ENCODE results near the gene ZNF25. TPM values are rescaled to one million over a fixed set of nuclear protein-coding genes. Genes with fewer than 3 reads are reported as not detected.
"Not testable (repeated sequence)": the region's sequence is repeated elsewhere in the genome, so short reads cannot be mapped to it uniquely, and the experiment has no call there.

ZNF25 gene
- total RNA-seq, 3 donors from 2014 or later (not counting 1 experiment from before 2014, with no cell fraction given) = 7.8 to 11.1 (median 8.8) TPM

DNA sequence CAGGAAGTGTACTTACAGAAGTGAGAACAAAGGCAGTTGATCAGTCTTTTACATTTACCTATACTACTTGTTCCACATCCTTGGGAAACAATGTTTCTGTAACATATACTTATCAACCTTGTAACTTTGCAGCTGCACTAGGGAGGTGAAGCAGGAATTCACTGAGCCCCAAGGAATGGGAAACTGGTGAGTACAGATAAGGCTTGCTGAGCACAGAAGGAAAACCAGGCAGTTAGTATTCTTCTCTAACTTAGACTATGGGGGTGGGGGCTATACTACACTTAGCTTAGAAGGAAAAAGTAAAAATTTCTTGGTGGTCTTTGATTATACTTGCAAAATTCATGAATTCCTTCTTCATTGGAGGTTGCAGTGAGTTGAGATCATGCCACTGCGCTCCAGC, 27.1 kb upstream of the ZNF25 start:
- intact Hi-C loops (cut with micrococcal nuclease) = no loop called here
- H3K9me3 ChIP-seq (ENCODE audit: control insufficient read depth, insufficient read depth, low read length) = no peaks in the 10 kb centered on the region
- no peaks in the 10 kb centered on the region for H3K9me3 Mint-ChIP-seq
- no peaks in the 10 kb centered on the region for H3K27me3 Mint-ChIP-seq (ENCODE audit: low read depth in 2 of 2)
- H3K36me3 Mint-ChIP-seq = no peaks in the 10 kb centered on the region
- H3K27ac Mint-ChIP-seq = no peak overlapping the region
- no peak overlapping the region for H3K4me3 Mint-ChIP-seq
- H3K36me3 ChIP-seq (ENCODE audit: control insufficient read depth, insufficient read depth, low read length) = no peaks in the 10 kb centered on the region
- no CpG with 5 or more reads among the region's 1 CpG for WGBS (ENCODE audit: insufficient coverage)
- TF ChIP-seq, protein P1, sequence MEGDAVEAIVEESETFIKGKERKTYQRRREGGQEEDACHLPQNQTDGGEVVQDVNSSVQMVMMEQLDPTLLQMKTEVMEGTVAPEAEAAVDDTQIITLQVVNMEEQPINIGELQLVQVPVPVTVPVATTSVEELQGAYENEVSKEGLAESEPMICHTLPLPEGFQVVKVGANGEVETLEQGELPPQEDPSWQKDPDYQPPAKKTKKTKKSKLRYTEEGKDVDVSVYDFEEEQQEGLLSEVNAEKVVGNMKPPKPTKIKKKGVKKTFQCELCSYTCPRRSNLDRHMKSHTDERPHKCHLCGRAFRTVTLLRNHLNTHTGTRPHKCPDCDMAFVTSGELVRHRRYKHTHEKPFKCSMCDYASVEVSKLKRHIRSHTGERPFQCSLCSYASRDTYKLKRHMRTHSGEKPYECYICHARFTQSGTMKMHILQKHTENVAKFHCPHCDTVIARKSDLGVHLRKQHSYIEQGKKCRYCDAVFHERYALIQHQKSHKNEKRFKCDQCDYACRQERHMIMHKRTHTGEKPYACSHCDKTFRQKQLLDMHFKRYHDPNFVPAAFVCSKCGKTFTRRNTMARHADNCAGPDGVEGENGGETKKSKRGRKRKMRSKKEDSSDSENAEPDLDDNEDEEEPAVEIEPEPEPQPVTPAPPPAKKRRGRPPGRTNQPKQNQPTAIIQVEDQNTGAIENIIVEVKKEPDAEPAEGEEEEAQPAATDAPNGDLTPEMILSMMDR (IDR thresholded peaks at IDR 0.05) = no peak
- no peaks in the 10 kb centered on the region for H3K27me3 ChIP-seq (ENCODE audit: control insufficient read depth, insufficient read depth, low read length)
- H3K27ac ChIP-seq (ENCODE audit: low read length) = no peak overlapping the region
- H3K4me3 ChIP-seq (ENCODE audit: low read length) = no peak overlapping the region
- H3K4me1 Mint-ChIP-seq = no peaks in the 10 kb centered on the region
- DNase-seq (no peak), ATAC-seq (no peak)
- H3K4me1 ChIP-seq (ENCODE audit: control insufficient read depth, insufficient read depth, low read length) = no peaks in the 10 kb centered on the region

DNA sequence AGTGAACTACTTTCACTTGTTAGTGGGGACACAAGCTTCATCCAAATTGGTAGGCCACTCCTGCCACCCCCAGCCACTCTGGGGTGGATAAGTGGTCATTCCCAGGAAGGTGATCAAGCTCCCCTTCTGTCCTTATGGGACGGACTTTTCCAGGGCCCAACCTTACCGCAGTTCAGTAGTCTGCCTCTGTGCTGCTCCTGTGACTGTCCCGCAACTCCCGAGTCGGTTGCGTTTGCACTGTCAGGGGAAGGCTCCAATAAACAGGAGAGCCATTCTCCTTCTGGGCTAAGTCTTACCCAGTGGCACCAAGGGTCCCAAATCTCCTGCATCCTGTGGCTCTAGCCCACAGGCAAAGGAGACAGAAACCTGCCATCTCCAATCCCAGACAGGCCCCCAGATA, 26.6 kb upstream of the ZNF25 start:
- DNase-seq (no peak), ATAC-seq (no peak)
- Histone ChIP-seq H3K9me3 (ENCODE audit: control insufficient read depth, insufficient read depth, low read length) (no peaks in the 10 kb centered on the region), H3K27ac (ENCODE audit: low read length) (no peak overlapping the region), H3K27me3 (ENCODE audit: control insufficient read depth, insufficient read depth, low read length) (no peaks in the 10 kb centered on the region), H3K4me3 (ENCODE audit: low read length) (no peak overlapping the region), H3K36me3 (ENCODE audit: control insufficient read depth, insufficient read depth, low read length) (no peaks in the 10 kb centered on the region), H3K4me1 (ENCODE audit: control insufficient read depth, insufficient read depth, low read length) (no peaks in the 10 kb centered on the region)
- H3K27ac Mint-ChIP-seq = no peak overlapping the region
- H3K4me3 Mint-ChIP-seq = no peak overlapping the region
- H3K9me3 Mint-ChIP-seq = no peaks in the 10 kb centered on the region
- no peaks in the 10 kb centered on the region for H3K4me1 Mint-ChIP-seq
- no peaks in the 10 kb centered on the region for H3K36me3 Mint-ChIP-seq
- TF ChIP-seq, protein P1 (IDR thresholded peaks at IDR 0.05) = no peak
- peaks cover 0 to under 1% of the 10 kb centered on the region in 2 donors for H3K27me3 Mint-ChIP-seq (ENCODE audit: low read depth in 2 of 2)
- WGBS (ENCODE audit: insufficient coverage) = 96% methylated on average over 6 of the region's 6 CpGs
- intact Hi-C loops (cut with micrococcal nuclease) = no loop called here

DNA sequence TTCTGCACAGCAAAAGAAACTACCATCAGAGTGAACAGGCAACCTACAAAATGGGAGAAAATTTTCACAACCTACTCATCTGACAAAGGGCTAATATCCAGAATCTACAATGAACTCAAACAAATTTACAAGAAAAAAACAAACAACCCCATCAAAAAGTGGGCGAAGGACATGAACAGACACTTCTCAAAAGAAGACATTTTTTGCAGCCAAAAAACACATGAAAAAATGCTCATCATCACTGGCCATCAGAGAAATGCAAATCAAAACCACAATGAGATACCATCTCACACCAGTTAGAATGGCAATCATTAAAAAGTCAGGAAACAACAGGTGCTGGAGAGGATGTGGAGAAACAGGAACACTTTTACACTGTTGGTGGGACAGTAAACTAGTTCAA, 24.0 kb upstream of the ZNF25 start:
- H3K27ac Mint-ChIP-seq; H3K9me3 ChIP-seq (ENCODE audit: control insufficient read depth, insufficient read depth, low read length); ATAC-seq; intact Hi-C loops (cut with micrococcal nuclease); H3K4me3 Mint-ChIP-seq; H3K4me1 Mint-ChIP-seq; H3K36me3 Mint-ChIP-seq; H3K27me3 ChIP-seq (ENCODE audit: control insufficient read depth, insufficient read depth, low read length); H3K4me3 ChIP-seq (ENCODE audit: low read length); H3K36me3 ChIP-seq (ENCODE audit: control insufficient read depth, insufficient read depth, low read length); H3K27ac ChIP-seq (ENCODE audit: low read length); H3K27me3 Mint-ChIP-seq (ENCODE audit: low read depth in 2 of 2); DNase-seq; H3K4me1 ChIP-seq (ENCODE audit: control insufficient read depth, insufficient read depth, low read length); H3K9me3 Mint-ChIP-seq: not testable (repeated sequence)
- no CpG with 5 or more reads among the region's 1 CpG for WGBS (ENCODE audit: insufficient coverage)

DNA sequence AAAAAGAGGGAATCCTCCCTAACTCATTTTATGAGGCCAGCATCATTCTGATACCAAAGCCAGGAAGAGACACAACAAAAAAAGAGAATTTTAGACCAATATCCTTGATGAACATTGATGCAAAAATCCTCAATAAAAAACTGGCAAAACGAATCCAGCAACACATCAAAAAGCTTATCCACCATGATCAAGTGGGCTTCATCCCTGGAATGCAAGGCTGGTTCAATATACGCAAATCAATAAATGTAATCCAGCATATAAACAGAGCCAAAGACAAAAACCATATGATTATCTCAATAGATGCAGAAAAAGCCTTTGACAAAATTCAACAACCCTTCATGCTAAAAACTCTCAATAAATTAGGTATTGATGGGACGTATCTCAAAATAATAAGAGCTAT, 22.5 kb upstream of the ZNF25 start:
- H3K4me1 ChIP-seq (ENCODE audit: control insufficient read depth, insufficient read depth, low read length); ATAC-seq; H3K4me3 Mint-ChIP-seq; H3K36me3 ChIP-seq (ENCODE audit: control insufficient read depth, insufficient read depth, low read length); DNase-seq; H3K27me3 Mint-ChIP-seq (ENCODE audit: low read depth in 2 of 2); H3K27me3 ChIP-seq (ENCODE audit: control insufficient read depth, insufficient read depth, low read length); intact Hi-C loops (cut with micrococcal nuclease); H3K27ac ChIP-seq (ENCODE audit: low read length); H3K4me3 ChIP-seq (ENCODE audit: low read length); H3K9me3 Mint-ChIP-seq; H3K4me1 Mint-ChIP-seq; H3K36me3 Mint-ChIP-seq; H3K27ac Mint-ChIP-seq; H3K9me3 ChIP-seq (ENCODE audit: control insufficient read depth, insufficient read depth, low read length): not testable (repeated sequence)
- WGBS (ENCODE audit: insufficient coverage) = no CpG with 5 or more reads among the region's 3 CpGs

DNA sequence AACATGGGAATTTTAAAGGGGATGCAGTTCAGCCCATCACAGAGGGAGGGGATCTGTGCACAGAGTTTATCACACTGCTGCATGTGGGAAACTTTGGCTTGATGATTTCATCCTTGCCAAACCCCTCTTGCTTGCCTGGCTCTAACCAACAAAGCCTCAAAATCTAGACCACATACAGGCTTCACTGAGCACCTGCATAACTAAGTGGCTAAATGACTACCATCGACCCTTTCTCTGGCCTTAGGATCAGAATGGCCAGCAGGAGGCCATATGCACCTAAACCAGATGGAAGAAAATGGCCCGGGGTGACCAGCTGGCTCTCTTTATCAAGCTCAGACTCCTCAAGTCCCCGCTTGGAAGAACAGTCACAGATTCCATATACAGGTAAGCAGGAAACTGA, 15.6 kb upstream of the ZNF25 start:
- Mint-ChIP-seq H3K27me3 (ENCODE audit: low read depth in 2 of 2) (peaks cover 0 to 7% of the 10 kb centered on the region in 2 donors), H3K4me1 (no peaks in the 10 kb centered on the region), H3K4me3 (no peak overlapping the region), H3K9me3 (no peaks in the 10 kb centered on the region), H3K27ac (no peak overlapping the region), H3K36me3 (no peaks in the 10 kb centered on the region)
- H3K36me3 ChIP-seq (ENCODE audit: control insufficient read depth, insufficient read depth, low read length) = no peaks in the 10 kb centered on the region
- no peak for DNase-seq
- ATAC-seq = no peak
- H3K9me3 ChIP-seq (ENCODE audit: control insufficient read depth, insufficient read depth, low read length) = no peaks in the 10 kb centered on the region
- H3K27me3 ChIP-seq (ENCODE audit: control insufficient read depth, insufficient read depth, low read length) = no peaks in the 10 kb centered on the region
- WGBS (ENCODE audit: insufficient coverage) = 82% methylated on average over 3 of the region's 3 CpGs
- H3K4me1 ChIP-seq (ENCODE audit: control insufficient read depth, insufficient read depth, low read length) = no peaks in the 10 kb centered on the region
- TF ChIP-seq, protein P1 (IDR thresholded peaks at IDR 0.05) = no peak
- no peak overlapping the region for H3K4me3 ChIP-seq (ENCODE audit: low read length)
- intact Hi-C loops (cut with micrococcal nuclease) = no loop called here
- H3K27ac ChIP-seq (ENCODE audit: low read length) = no peak overlapping the region

Data from natural killer cell (primary cell).